ENCODE measurements around the gene CIT.

CIT gene

DNA sequence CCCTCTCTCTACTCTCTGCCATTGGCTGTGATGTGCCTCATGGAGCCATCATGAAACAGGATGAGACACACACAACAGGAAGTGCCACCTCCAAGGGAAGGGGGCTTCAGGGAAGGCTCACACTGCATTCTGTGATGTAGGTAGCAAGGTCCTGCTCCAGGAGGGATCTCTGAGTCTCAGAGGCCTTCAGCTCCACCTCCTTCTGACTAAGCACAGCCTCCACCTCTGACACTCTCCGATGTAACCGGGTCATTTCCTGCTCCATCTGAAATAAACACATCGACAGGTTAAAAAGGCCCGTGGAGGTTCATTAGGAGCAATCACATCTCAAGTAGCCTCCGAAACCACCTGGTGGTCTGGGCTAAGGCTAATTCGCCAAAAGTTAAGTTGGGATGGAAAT lies 93.3 kb downstream of the CIT start:
- Histone ChIP-seq H3K9me3 (ENCODE audit: low read length) (no peaks in the 10 kb centered on the region), H3K4me3 (ENCODE audit: low read depth, low read length, poor library complexity, severe bottlenecking) (no peak overlapping the region), H3K27me3 (ENCODE audit: insufficient read depth, low read length) (no peaks in the 10 kb centered on the region), H3K4me1 (ENCODE audit: insufficient read depth, low read length, severe bottlenecking) (peaks cover 34% of the 10 kb centered on the region), H3K27ac (ENCODE audit: low read depth, low read length, poor library complexity, severe bottlenecking) (peak overlapping the region; percentile 83), H3K9me2 (ENCODE audit: low read depth, low read length) (no peaks in the 10 kb centered on the region), H3F3A (ENCODE audit: insufficient read depth, low read length) (no peaks in the 10 kb centered on the region), H3K36me3 (ENCODE audit: insufficient read depth, low read length) (peaks cover 36% of the 10 kb centered on the region), H2AFZ (ENCODE audit: low read length) (no peak overlapping the region), H3K9ac (ENCODE audit: low read length) (no peak overlapping the region), H4K20me1 (ENCODE audit: insufficient read depth, low read length) (no peaks in the 10 kb centered on the region), H3K79me2 (ENCODE audit: insufficient read depth, low read length) (no peaks in the 10 kb centered on the region), H3K4me2 (ENCODE audit: low read length) (no peak overlapping the region)
- TF ChIP-seq, protein P1, sequence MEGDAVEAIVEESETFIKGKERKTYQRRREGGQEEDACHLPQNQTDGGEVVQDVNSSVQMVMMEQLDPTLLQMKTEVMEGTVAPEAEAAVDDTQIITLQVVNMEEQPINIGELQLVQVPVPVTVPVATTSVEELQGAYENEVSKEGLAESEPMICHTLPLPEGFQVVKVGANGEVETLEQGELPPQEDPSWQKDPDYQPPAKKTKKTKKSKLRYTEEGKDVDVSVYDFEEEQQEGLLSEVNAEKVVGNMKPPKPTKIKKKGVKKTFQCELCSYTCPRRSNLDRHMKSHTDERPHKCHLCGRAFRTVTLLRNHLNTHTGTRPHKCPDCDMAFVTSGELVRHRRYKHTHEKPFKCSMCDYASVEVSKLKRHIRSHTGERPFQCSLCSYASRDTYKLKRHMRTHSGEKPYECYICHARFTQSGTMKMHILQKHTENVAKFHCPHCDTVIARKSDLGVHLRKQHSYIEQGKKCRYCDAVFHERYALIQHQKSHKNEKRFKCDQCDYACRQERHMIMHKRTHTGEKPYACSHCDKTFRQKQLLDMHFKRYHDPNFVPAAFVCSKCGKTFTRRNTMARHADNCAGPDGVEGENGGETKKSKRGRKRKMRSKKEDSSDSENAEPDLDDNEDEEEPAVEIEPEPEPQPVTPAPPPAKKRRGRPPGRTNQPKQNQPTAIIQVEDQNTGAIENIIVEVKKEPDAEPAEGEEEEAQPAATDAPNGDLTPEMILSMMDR (IDR thresholded peaks at IDR 0.05; ENCODE audit: low read length): no peak
- no peak for TF ChIP-seq EZH2 (IDR thresholded peaks at IDR 0.05; ENCODE audit: borderline replicate concordance, low read length)

DNA sequence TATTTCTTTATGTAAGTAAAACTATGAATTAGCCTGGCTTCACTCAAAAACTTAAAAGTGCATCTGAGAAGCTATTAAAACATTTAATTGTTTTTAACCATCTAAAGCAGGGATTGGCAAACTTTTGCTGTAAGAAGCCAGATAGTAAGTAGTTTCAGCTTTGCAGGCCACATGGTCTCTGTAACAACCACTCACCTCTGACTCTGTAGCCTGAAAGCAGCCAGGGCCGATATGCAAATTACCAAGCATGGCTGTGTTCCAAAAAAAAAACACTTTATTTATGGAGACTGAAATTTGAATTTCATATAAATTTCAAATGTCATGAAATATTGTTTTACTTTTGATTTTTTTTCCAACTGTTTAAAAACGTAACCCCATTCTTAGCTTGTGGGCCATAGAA lies 95.3 kb downstream of the CIT start:
- Histone ChIP-seq H3F3A (ENCODE audit: insufficient read depth, low read length) (no peaks in the 10 kb centered on the region), H3K79me2 (ENCODE audit: insufficient read depth, low read length) (no peaks in the 10 kb centered on the region), H3K4me3 (ENCODE audit: low read depth, low read length, poor library complexity, severe bottlenecking) (no peak overlapping the region), H3K27ac (ENCODE audit: low read depth, low read length, poor library complexity, severe bottlenecking) (peak overlapping the region; percentile 83), H3K4me1 (ENCODE audit: insufficient read depth, low read length, severe bottlenecking) (peaks cover 34% of the 10 kb centered on the region), H3K9me3 (ENCODE audit: low read length) (no peaks in the 10 kb centered on the region), H4K20me1 (ENCODE audit: insufficient read depth, low read length) (no peaks in the 10 kb centered on the region), H3K9ac (ENCODE audit: low read length) (peak overlapping the region; percentile 45; the same call in 1 of the 2 replicates), H3K27me3 (ENCODE audit: insufficient read depth, low read length) (no peaks in the 10 kb centered on the region), H3K4me2 (ENCODE audit: low read length) (peak overlapping the region; percentile 40), H3K9me2 (ENCODE audit: low read depth, low read length) (no peaks in the 10 kb centered on the region), H3K36me3 (ENCODE audit: insufficient read depth, low read length) (peaks cover 46% of the 10 kb centered on the region), H2AFZ (ENCODE audit: low read length) (no peak overlapping the region)
- TF ChIP-seq, protein P1 (IDR thresholded peaks at IDR 0.05; ENCODE audit: low read length): no peak
- TF ChIP-seq EZH2 (IDR thresholded peaks at IDR 0.05; ENCODE audit: borderline replicate concordance, low read length): no peak

DNA sequence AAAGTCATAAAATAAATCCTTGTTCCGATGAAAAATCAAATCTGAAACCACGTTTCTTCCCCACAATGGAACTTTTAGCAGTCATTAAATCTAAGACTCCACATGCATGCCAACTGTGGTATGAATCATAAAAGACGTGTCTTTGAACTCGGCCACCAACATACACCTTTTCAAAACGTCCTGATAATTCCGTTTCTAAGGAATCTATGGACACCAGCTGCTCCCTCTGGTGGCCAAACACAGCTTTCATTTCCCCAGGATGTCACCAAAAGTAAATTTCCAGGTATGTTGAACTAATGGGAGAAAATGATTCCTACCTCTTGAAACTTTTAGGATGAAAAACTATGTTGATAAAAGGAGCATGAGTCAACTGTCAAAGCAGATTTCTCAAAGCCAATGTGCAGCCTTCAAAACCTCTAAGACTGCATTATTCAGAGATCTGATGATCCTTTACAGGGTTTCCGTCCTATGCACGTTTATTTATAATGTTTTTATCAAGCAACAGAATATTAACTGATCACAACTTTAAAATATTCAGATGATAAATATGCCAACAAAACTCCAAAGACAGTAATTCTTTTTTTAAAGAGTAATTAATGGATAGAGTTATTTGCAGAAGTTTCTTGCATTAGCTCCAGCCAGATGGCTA lies 96.2 kb downstream of the CIT start:
- peaks cover 55% of the 10 kb centered on the region for H3K36me3 ChIP-seq (ENCODE audit: insufficient read depth, low read length)
- H3K27me3 ChIP-seq (ENCODE audit: insufficient read depth, low read length): no peaks in the 10 kb centered on the region
- H3K4me3 ChIP-seq (ENCODE audit: low read depth, low read length, poor library complexity, severe bottlenecking): no peak overlapping the region
- peaks cover 34% of the 10 kb centered on the region for H3K4me1 ChIP-seq (ENCODE audit: insufficient read depth, low read length, severe bottlenecking)
- H3K79me2 ChIP-seq (ENCODE audit: insufficient read depth, low read length): no peaks in the 10 kb centered on the region
- H3K9ac ChIP-seq (ENCODE audit: low read length): peak overlapping the region; percentile 45; the same call in 1 of the 2 replicates
- H2AFZ ChIP-seq (ENCODE audit: low read length): no peak overlapping the region
- peak overlapping the region; percentile 40 for H3K4me2 ChIP-seq (ENCODE audit: low read length)
- no peaks in the 10 kb centered on the region for H3K9me2 ChIP-seq (ENCODE audit: low read depth, low read length)
- H3K27ac ChIP-seq (ENCODE audit: low read depth, low read length, poor library complexity, severe bottlenecking): peak overlapping the region; percentile 83
- no peaks in the 10 kb centered on the region for H3K9me3 ChIP-seq (ENCODE audit: low read length)
- no peak for TF ChIP-seq EZH2 (IDR thresholded peaks at IDR 0.05; ENCODE audit: borderline replicate concordance, low read length)
- TF ChIP-seq, protein P1 (IDR thresholded peaks at IDR 0.05; ENCODE audit: low read length): peak; percentile 83
- no peaks in the 10 kb centered on the region for H3F3A ChIP-seq (ENCODE audit: insufficient read depth, low read length)
- no peaks in the 10 kb centered on the region for H4K20me1 ChIP-seq (ENCODE audit: insufficient read depth, low read length)

Measured in OCI-LY1 (cell line).